RWPE2 (cell line): ENCODE results near the gene SCYL1.

Source experiments
- ATAC-seq: fragments of 200-7000 bp; cut with Tn5 transposase; 3 replicates; pipeline ENCODE4 v1.9.1; 2021; ENCODE audit warnings: low read depth
- DNase-seq: peaks from one replicate; pipeline ENCODE4 v3.0.0-alpha.2; 2020; ENCODE audit warnings: low spot score
- H3K27ac ChIP-seq: fragments of 450-650 bp; 2 replicates; pipeline ENCODE4 v1.5.1; 2017; ENCODE audit warnings: mild to moderate bottlenecking; ENCODE audit not compliant: poor library complexity, severe bottlenecking
- H3K27me3 ChIP-seq: fragments of 250-450 bp; sonication (Bioruptor Pico); 2 replicates; pipeline ENCODE4 v1.5.1; 2021; ENCODE audit warnings: mild to moderate bottlenecking, moderate library complexity; ENCODE audit not compliant: insufficient read depth, poor library complexity, severe bottlenecking
- H3K36me3 ChIP-seq: fragments of 250-450 bp; sonication (Bioruptor Pico); 2 replicates; pipeline ENCODE4 v1.5.1; 2020; ENCODE audit warnings: low read depth, mild to moderate bottlenecking, moderate library complexity
- H3K4me1 ChIP-seq: fragments of 250-450 bp; sonication (Bioruptor Pico); 2 replicates; pipeline ENCODE4 v1.5.1; 2021; ENCODE audit warnings: mild to moderate bottlenecking, moderate library complexity; ENCODE audit not compliant: insufficient read depth, poor library complexity, severe bottlenecking
- H3K4me3 ChIP-seq: fragments of 250-450 bp; sonication (Bioruptor Pico); 2 replicates; pipeline ENCODE4 v1.5.1; 2021; ENCODE audit warnings: mild to moderate bottlenecking, moderate library complexity; ENCODE audit not compliant: severe bottlenecking
- H3K9me3 ChIP-seq: fragments of 250-450 bp; sonication (Bioruptor Pico); 2 replicates; pipeline ENCODE4 v1.5.1; 2021; ENCODE audit warnings: mild to moderate bottlenecking, moderate library complexity; ENCODE audit not compliant: severe bottlenecking
- TF ChIP-seq, protein P1 (sequence below): fragments of 450-650 bp; IDR thresholded peaks from one replicate; pipeline ENCODE4 v1.5.1; 2017; ENCODE audit warnings: mild to moderate bottlenecking, moderate library complexity; ENCODE audit not compliant: poor library complexity, severe bottlenecking

Gene SCYL1

GRCh38 chr11:65491163-65491465 lies 33.8 kb upstream of the SCYL1 start:
- no peaks in the 10 kb centered on the region for H3K36me3 ChIP-seq
- DNase-seq = no peak
- peak overlapping the region; percentile 99 for H3K27ac ChIP-seq
- H3K9me3 ChIP-seq = no peaks in the 10 kb centered on the region
- ATAC-seq = no peak
- H3K4me1 ChIP-seq = peaks cover 78% of the 10 kb centered on the region
- TF ChIP-seq, protein P1, sequence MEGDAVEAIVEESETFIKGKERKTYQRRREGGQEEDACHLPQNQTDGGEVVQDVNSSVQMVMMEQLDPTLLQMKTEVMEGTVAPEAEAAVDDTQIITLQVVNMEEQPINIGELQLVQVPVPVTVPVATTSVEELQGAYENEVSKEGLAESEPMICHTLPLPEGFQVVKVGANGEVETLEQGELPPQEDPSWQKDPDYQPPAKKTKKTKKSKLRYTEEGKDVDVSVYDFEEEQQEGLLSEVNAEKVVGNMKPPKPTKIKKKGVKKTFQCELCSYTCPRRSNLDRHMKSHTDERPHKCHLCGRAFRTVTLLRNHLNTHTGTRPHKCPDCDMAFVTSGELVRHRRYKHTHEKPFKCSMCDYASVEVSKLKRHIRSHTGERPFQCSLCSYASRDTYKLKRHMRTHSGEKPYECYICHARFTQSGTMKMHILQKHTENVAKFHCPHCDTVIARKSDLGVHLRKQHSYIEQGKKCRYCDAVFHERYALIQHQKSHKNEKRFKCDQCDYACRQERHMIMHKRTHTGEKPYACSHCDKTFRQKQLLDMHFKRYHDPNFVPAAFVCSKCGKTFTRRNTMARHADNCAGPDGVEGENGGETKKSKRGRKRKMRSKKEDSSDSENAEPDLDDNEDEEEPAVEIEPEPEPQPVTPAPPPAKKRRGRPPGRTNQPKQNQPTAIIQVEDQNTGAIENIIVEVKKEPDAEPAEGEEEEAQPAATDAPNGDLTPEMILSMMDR = no peak
- no peak overlapping the region for H3K4me3 ChIP-seq
- no peaks in the 10 kb centered on the region for H3K27me3 ChIP-seq

DNA sequence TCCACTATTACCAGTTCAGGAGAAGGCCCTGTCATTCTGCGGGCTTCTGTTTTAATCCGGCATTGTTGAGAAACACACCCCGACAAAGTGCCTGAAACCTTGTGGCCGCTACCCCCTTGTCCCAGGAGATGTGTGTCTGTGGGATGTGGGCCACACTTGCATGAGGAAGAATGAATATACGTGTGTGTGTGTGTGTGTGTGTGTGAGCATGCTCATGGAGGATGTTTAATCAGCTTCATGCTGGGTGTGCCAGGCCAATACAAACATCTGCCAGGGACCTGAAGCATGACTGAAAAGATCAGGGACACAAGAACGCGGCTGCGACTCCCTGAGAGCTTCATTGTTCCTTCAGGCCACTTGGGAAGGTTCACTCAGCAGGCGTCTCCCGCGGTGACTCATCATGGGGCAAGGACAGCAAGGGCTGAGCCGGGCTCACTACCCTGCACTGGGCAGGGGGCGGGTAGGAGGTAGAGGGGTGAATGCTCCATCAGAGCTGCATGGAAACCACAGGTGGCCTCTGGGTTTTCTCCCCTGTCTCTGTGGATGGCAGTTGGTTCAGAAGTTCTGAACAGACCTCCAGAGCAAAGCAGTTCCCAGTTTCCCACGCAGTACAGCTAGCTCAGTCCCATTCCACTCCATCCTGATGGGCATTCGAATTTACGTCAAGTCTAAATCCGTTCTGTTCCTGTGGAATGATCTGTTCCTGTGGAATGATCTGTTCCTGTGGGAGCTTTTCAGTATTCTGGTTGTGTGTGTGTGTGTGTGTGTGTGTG lies 33.1 kb upstream of the SCYL1 start:
- ATAC-seq = peak; percentile 7
- peak overlapping the region; percentile 99 for H3K27ac ChIP-seq
- peak; percentile 81 for DNase-seq
- H3K36me3 ChIP-seq = no peaks in the 10 kb centered on the region
- no peaks in the 10 kb centered on the region for H3K9me3 ChIP-seq
- TF ChIP-seq, protein P1 = no peak
- no peaks in the 10 kb centered on the region for H3K27me3 ChIP-seq
- peaks cover 78% of the 10 kb centered on the region for H3K4me1 ChIP-seq
- no peak overlapping the region for H3K4me3 ChIP-seq

- Histone ChIP-seq H3K4me1 (peaks cover 77% of the 10 kb centered on the region), H3K4me3 (no peak overlapping the region), H3K9me3 (no peaks in the 10 kb centered on the region), H3K36me3 (no peaks in the 10 kb centered on the region), H3K27ac (peak overlapping the region; percentile 99), H3K27me3 (no peaks in the 10 kb centered on the region)
- ATAC-seq (no peak), DNase-seq (no peak)
- TF ChIP-seq, protein P1 = no peak
Observed at GRCh38 chr11:65492387-65492636, 32.6 kb upstream of the SCYL1 start.

GRCh38 chr11:65492637-65493366 lies 32.1 kb upstream of the SCYL1 start:
- no peaks in the 10 kb centered on the region for H3K36me3 ChIP-seq
- H3K9me3 ChIP-seq = no peaks in the 10 kb centered on the region
- TF ChIP-seq, protein P1 = no peak
- DNase-seq = no peak
- peaks cover 75% of the 10 kb centered on the region for H3K4me1 ChIP-seq
- H3K27me3 ChIP-seq = no peaks in the 10 kb centered on the region
- H3K4me3 ChIP-seq = no peak overlapping the region
- ATAC-seq = 0 out of 3 replicates have a peak, but pooled peaks have one; percentile 5
- H3K27ac ChIP-seq = peak overlapping the region; percentile 99
